ENCODE data around the gene DNAI1. TPM values are rescaled to one million over a fixed set of nuclear protein-coding genes. Genes with fewer than 3 reads are reported as not detected.
A peak's percentile ranks its signal among the peaks of the same experiment; 100 is the strongest.

Gene DNAI1
- total RNA-seq, 2 donors from 2014 or later, result not detected

DNA sequence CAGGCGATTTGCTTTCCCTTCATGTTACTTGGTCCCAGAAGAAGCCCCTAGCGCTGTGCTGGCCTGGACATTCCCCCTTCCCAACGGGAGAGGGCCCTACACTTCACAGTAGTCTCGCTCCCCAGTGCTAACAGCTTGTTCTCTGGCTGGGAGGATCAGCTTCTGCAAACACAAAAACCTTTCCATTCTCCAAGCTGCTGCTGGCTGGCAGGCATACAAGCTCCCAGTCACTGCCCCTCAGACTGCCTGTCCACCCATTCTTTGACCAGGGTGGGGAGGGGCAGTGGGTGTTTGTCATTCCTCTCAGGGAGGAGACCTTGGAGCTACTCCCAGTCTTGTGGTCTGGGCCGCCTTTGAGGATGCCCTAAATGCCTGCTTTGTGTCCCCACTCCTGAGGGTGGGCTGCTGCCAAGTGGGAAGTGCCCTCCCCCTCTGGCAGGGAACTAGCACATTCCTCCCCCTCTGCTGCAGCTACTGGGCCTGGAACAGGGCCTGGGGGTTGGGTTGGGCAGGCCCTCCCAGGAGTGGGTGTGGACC lies 43.4 kb downstream of the DNAI1 start:
- H3K27me3 ChIP-seq (replicated peaks; ENCODE audit: insufficient read depth), result no peaks in the 10 kb centered on the region
- H3K27ac ChIP-seq, result no peak overlapping the region
- H3K36me3 ChIP-seq, result no peaks in the 10 kb centered on the region
- no peaks in the 10 kb centered on the region for H3K9me3 ChIP-seq
- DNase-seq (ENCODE audit: low spot score), result no peak
- ATAC-seq (ENCODE audit: insufficient number of reproducible peaks, low FRiP score, low read depth), result no peak
- H3K4me1 ChIP-seq (ENCODE audit: control insufficient read depth in 1 of 2, low read depth in 2 of 2), result peaks cover 16 to 26% of the 10 kb centered on the region in 2 donors
- TF ChIP-seq, protein P1, sequence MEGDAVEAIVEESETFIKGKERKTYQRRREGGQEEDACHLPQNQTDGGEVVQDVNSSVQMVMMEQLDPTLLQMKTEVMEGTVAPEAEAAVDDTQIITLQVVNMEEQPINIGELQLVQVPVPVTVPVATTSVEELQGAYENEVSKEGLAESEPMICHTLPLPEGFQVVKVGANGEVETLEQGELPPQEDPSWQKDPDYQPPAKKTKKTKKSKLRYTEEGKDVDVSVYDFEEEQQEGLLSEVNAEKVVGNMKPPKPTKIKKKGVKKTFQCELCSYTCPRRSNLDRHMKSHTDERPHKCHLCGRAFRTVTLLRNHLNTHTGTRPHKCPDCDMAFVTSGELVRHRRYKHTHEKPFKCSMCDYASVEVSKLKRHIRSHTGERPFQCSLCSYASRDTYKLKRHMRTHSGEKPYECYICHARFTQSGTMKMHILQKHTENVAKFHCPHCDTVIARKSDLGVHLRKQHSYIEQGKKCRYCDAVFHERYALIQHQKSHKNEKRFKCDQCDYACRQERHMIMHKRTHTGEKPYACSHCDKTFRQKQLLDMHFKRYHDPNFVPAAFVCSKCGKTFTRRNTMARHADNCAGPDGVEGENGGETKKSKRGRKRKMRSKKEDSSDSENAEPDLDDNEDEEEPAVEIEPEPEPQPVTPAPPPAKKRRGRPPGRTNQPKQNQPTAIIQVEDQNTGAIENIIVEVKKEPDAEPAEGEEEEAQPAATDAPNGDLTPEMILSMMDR (IDR thresholded peaks at IDR 0.05), result peak; percentile 27
- no peak overlapping the region for H3K4me3 ChIP-seq

- ATAC-seq (ENCODE audit: insufficient number of reproducible peaks, low FRiP score, low read depth) (no peak), DNase-seq (ENCODE audit: low spot score) (no peak)
- H3K36me3 ChIP-seq, result no peaks in the 10 kb centered on the region
- H3K4me3 ChIP-seq, result no peak overlapping the region
- TF ChIP-seq, protein P1 (IDR thresholded peaks at IDR 0.05), result no peak
- peaks cover 16 to 26% of the 10 kb centered on the region in 2 donors for H3K4me1 ChIP-seq (ENCODE audit: control insufficient read depth in 1 of 2, low read depth in 2 of 2)
- H3K27ac ChIP-seq, result no peak overlapping the region
- H3K27me3 ChIP-seq (replicated peaks; ENCODE audit: insufficient read depth), result no peaks in the 10 kb centered on the region
- H3K9me3 ChIP-seq, result no peaks in the 10 kb centered on the region
Measured at GRCh38 chr9:34502471-34502870, 43.9 kb downstream of the DNAI1 start.

GRCh38 chr9:34502891-34503290 lies 44.3 kb downstream of the DNAI1 start:
- Histone ChIP-seq H3K9me3 (no peaks in the 10 kb centered on the region), H3K27me3 (replicated peaks; ENCODE audit: insufficient read depth) (no peaks in the 10 kb centered on the region), H3K36me3 (no peaks in the 10 kb centered on the region), H3K27ac (no peak overlapping the region), H3K4me3 (no peak overlapping the region), H3K4me1 (ENCODE audit: control insufficient read depth in 1 of 2, low read depth in 2 of 2) (peaks cover 16 to 26% of the 10 kb centered on the region in 2 donors)
- ATAC-seq (ENCODE audit: insufficient number of reproducible peaks, low FRiP score, low read depth) (no peak), DNase-seq (ENCODE audit: low spot score) (no peak)
- TF ChIP-seq, protein P1 (IDR thresholded peaks at IDR 0.05), result no peak

DNA sequence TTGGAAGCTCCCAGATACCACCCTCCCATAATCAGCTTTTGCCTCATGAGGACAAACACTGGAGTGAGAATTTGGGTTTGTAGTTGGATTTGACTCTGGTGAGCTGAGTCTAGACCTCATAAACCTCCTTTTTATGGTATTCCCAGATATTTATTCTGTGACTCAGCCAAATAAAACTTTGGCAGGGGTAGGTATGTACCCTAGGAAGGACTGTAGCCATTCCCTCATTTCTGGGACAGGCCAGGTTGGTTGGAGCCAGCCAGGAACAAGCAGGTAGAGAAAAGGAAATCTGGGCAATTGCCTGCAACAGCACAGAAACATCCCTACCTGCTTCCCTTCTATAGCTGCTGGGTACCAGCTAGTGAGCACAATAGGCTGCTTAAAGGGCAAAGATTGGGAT lies 44.8 kb downstream of the DNAI1 start:
- Histone ChIP-seq H3K36me3 (no peaks in the 10 kb centered on the region), H3K4me3 (no peak overlapping the region), H3K9me3 (no peaks in the 10 kb centered on the region), H3K4me1 (ENCODE audit: control insufficient read depth in 1 of 2, low read depth in 2 of 2) (peaks cover 16 to 26% of the 10 kb centered on the region in 2 donors), H3K27me3 (replicated peaks; ENCODE audit: insufficient read depth) (no peaks in the 10 kb centered on the region), H3K27ac (no peak overlapping the region)
- ATAC-seq (ENCODE audit: insufficient number of reproducible peaks, low FRiP score, low read depth) (no peak), DNase-seq (ENCODE audit: low spot score) (no peak)
- TF ChIP-seq, protein P1 (IDR thresholded peaks at IDR 0.05), result no peak

- ATAC-seq (ENCODE audit: insufficient number of reproducible peaks, low FRiP score, low read depth) (no peak), DNase-seq (ENCODE audit: low spot score) (no peak)
- H3K9me3 ChIP-seq, result no peaks in the 10 kb centered on the region
Measured at GRCh38 chr9:34505370-34506120, 46.9 kb downstream of the DNAI1 start.

More at GRCh38 chr9:34505370-34506120, 46.9 kb downstream of the DNAI1 start:
- TF ChIP-seq, protein P1 (IDR thresholded peaks at IDR 0.05), result no peak
- H3K27ac ChIP-seq, result no peak overlapping the region
- H3K27me3 ChIP-seq (replicated peaks; ENCODE audit: insufficient read depth), result no peaks in the 10 kb centered on the region
- no peaks in the 10 kb centered on the region for H3K36me3 ChIP-seq
- H3K4me3 ChIP-seq, result no peak overlapping the region
- peaks cover 16 to 26% of the 10 kb centered on the region in 2 donors for H3K4me1 ChIP-seq (ENCODE audit: control insufficient read depth in 1 of 2, low read depth in 2 of 2)
